Keratinocyte (primary cell): ENCODE data around the gene HMG20A. TPM values are rescaled to one million over a fixed set of nuclear protein-coding genes. Genes with fewer than 3 reads are reported as not detected.

Experiments
- DNase-seq: peaks from one replicate; pipeline ENCODE4 v3.0.0-alpha.2; 2011; ENCODE audit warnings: low read depth, missing footprints, low spot score
- FAIRE-seq: peaks from 2 replicates; lab custom pipeline; 2011; peaks lifted over from hg19 to GRCh38; lab: Jason Lieb, UNC
- H2AFZ ChIP-seq: 2 replicates; pipeline ENCODE4 v1.6.0; 2012; ENCODE audit warnings: low read length, control low read depth, inconsistent platforms; ENCODE audit not compliant: control insufficient read depth
- H3K27ac ChIP-seq: 2 replicates; pipeline ENCODE4 v1.5.1; 2011; ENCODE audit warnings: low read length; ENCODE audit not compliant: control insufficient read depth, insufficient read depth
- H3K27me3 ChIP-seq: 3 replicates; pipeline ENCODE4 v1.6.0; 2011; ENCODE audit warnings: low read length; ENCODE audit not compliant: control insufficient read depth, insufficient read depth; ENCODE audit errors: extremely low read depth
- H3K36me3 ChIP-seq, 2 experiments: 2 replicates in 1 of 2; 3 replicates in 1 of 2; pipeline ENCODE4 v1.5.1; 2011; ENCODE audit warnings: low read length in 2 of 2, mild to moderate bottlenecking in 1 of 2; ENCODE audit not compliant: control insufficient read depth in 2 of 2, insufficient read depth in 2 of 2; ENCODE audit errors: extremely low read depth in 1 of 2
- H3K4me1 ChIP-seq: 3 replicates; pipeline ENCODE4 v1.5.1; 2011; ENCODE audit warnings: low read length; ENCODE audit not compliant: control insufficient read depth, insufficient read depth; ENCODE audit errors: extremely low read depth
- H3K4me2 ChIP-seq: 3 replicates; pipeline ENCODE4 v1.6.0; 2011; ENCODE audit warnings: low read depth, low read length; ENCODE audit not compliant: control insufficient read depth, insufficient read depth; ENCODE audit errors: extremely low read depth
- H3K4me3 ChIP-seq, 3 experiments: fragments of 200-600 bp in 1 of 3; sonication (generic) in 1 of 3; 2 replicates in 2 of 3; 3 replicates in 1 of 3; pipeline ENCODE4 v1.5.1; 2011 to 2016; ENCODE audit warnings: low read length in 3 of 3, mild to moderate bottlenecking in 3 of 3, control low read depth in 2 of 3, inconsistent platforms in 1 of 3, low read depth in 1 of 3, mixed read lengths in 1 of 3, mixed run types in 1 of 3, moderate library complexity in 1 of 3; ENCODE audit not compliant: control insufficient read depth in 2 of 3, insufficient read depth in 2 of 3; ENCODE audit errors: extremely low read depth in 1 of 3
- H3K79me2 ChIP-seq: 2 replicates; pipeline ENCODE4 v1.6.0; 2012; ENCODE audit warnings: low read length; ENCODE audit not compliant: control insufficient read depth, insufficient read depth
- H3K9ac ChIP-seq: 3 replicates; pipeline ENCODE4 v1.6.0; 2011; ENCODE audit warnings: low read length; ENCODE audit not compliant: control insufficient read depth, insufficient read depth; ENCODE audit errors: extremely low read depth
- H3K9me1 ChIP-seq: 3 replicates; pipeline ENCODE4 v1.6.0; 2011; ENCODE audit warnings: low read length; ENCODE audit not compliant: control insufficient read depth, insufficient read depth; ENCODE audit errors: extremely low read depth
- H3K9me3 ChIP-seq: 2 replicates; pipeline ENCODE4 v1.5.1; 2012; ENCODE audit warnings: low read depth, low read length; ENCODE audit not compliant: control insufficient read depth
- H4K20me1 ChIP-seq: 3 replicates; pipeline ENCODE4 v1.6.0; 2011; ENCODE audit warnings: low read length; ENCODE audit not compliant: control insufficient read depth, insufficient read depth; ENCODE audit errors: extremely low read depth
- EZH2 ChIP-seq: IDR thresholded peaks from one replicate; pipeline ENCODE4 v1.6.1; 2012; ENCODE audit warnings: inconsistent platforms, mild to moderate bottlenecking, low read length, moderate library complexity
- dilution Hi-C: fragments of 300-500 bp; cut with MboI; formaldehyde crosslinking; loops from one replicate; pipeline ENCODE4 v1.7.0; 2020; ENCODE audit warnings: low sequenced_read_pairs; ENCODE audit not compliant: extremely low pct_ligation_motif_present
- polyA plus RNA-seq, 5 experiments: library from polyadenylated mRNA; depleted of rRNA in 3 of 5; stranded (reverse) in 3 of 5; stranded (forward) in 1 of 5; unstranded in 1 of 5; fragments of >200 nt; gene quantifications; 1 replicate in 1 of 5; 2 replicates in 3 of 5; 3 replicates in 1 of 5; pipeline versions ENCODE4 v1.2.1 to v1.2.3, GENCODE V29; 2011 to 2012; ENCODE audit warnings: missing spikeins in 2 of 5, low read depth in 1 of 5, low replicate concordance in 1 of 5
- TF ChIP-seq, protein P1 (sequence below), 3 experiments: IDR thresholded peaks in 1 of 3; conservative IDR thresholded peaks in 1 of 3; optimal IDR thresholded peaks in 1 of 3; 2 replicates in 2 of 3; 3 replicates in 1 of 3; pipeline versions ENCODE3 to v1.5.1; 2011; ENCODE audit warnings: low read length in 3 of 3, mild to moderate bottlenecking in 3 of 3, moderate library complexity in 2 of 3, control low read depth in 1 of 3, inconsistent platforms in 1 of 3; ENCODE audit not compliant: insufficient read depth in 2 of 3; ENCODE audit errors: extremely low read depth in 1 of 3

The HMG20A gene
- polyA plus RNA-seq, 1 donor (not counting 4 experiments of a cell fraction or from before 2014, with no cell fraction given) = 44.6 TPM

GRCh38 chr15:77493324-77493907 is 72.7 kb downstream of the HMG20A start:
- TF ChIP-seq EZH2 = no peak
- TF ChIP-seq, protein P1, sequence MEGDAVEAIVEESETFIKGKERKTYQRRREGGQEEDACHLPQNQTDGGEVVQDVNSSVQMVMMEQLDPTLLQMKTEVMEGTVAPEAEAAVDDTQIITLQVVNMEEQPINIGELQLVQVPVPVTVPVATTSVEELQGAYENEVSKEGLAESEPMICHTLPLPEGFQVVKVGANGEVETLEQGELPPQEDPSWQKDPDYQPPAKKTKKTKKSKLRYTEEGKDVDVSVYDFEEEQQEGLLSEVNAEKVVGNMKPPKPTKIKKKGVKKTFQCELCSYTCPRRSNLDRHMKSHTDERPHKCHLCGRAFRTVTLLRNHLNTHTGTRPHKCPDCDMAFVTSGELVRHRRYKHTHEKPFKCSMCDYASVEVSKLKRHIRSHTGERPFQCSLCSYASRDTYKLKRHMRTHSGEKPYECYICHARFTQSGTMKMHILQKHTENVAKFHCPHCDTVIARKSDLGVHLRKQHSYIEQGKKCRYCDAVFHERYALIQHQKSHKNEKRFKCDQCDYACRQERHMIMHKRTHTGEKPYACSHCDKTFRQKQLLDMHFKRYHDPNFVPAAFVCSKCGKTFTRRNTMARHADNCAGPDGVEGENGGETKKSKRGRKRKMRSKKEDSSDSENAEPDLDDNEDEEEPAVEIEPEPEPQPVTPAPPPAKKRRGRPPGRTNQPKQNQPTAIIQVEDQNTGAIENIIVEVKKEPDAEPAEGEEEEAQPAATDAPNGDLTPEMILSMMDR (optimal IDR thresholded peaks at IDR 0.05 in 1 of 3, IDR thresholded peaks at IDR 0.05 in 1 of 3, conservative IDR thresholded peaks at IDR 0.05 in 1 of 3; ENCODE audit: extremely low read depth in 1 of 3, insufficient read depth in 2 of 3, low read length in 3 of 3) = no peak
- H3K36me3 ChIP-seq = no peaks in the 10 kb centered on the region
- no peaks in the 10 kb centered on the region for H3K79me2 ChIP-seq
- FAIRE-seq (no peak), DNase-seq (no peak)
- H3K9ac ChIP-seq = no peak overlapping the region
- H3K4me3 ChIP-seq = no peak overlapping the region
- dilution Hi-C loops = no loop called here
- H4K20me1 ChIP-seq = no peaks in the 10 kb centered on the region
- no peaks in the 10 kb centered on the region for H3K9me3 ChIP-seq
- no peak overlapping the region for H2AFZ ChIP-seq
- H3K27ac ChIP-seq = no peak overlapping the region
- H3K27me3 ChIP-seq = no peaks in the 10 kb centered on the region
- H3K9me1 ChIP-seq = no peaks in the 10 kb centered on the region
- H3K4me1 ChIP-seq = peaks cover 11% of the 10 kb centered on the region
- H3K4me2 ChIP-seq = no peak overlapping the region

DNA sequence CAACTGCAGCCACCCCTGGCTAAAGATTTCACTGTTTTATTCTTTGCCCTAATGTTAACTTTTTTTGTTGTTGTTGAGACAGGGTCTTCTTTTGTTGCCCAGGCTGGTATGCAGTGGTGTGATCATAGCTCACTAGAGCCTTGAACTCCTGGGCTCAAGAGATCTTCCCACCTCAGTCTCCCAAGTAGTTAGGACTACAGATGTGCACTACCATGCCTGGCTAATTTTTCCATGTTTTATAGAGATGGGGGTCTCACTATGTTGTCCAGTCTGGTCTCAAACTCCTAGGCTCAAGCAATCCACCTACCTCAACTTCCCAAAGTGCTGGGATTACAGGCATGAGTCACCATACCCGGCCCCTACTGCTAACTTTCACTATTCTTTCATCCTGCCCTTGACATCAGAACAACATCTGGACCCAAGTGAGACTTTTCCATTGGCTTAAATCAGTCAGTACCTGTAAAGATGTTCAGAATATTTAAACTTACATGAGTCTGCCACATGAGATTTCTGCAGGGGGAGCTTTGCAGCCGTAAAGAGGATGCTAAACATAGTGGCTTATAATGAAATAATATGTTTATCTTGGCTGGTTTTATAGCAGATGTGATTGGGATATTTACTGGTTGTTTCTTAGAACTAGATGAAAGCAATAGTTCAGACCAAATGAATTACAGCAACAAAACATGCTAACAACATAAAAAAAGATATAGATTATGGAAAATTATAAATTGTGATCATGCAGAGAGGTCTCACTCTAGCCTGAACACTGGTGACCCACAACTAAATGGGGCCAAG is 73.6 kb downstream of the HMG20A start:
- dilution Hi-C loops = no loop called here
- H3K4me1 ChIP-seq = peaks cover 11% of the 10 kb centered on the region
- H3K79me2 ChIP-seq = no peaks in the 10 kb centered on the region
- no peak overlapping the region for H3K4me2 ChIP-seq
- no peaks in the 10 kb centered on the region for H3K9me3 ChIP-seq
- H2AFZ ChIP-seq = no peak overlapping the region
- no peak overlapping the region for H3K4me3 ChIP-seq
- TF ChIP-seq, protein P1 (optimal IDR thresholded peaks at IDR 0.05 in 1 of 3, IDR thresholded peaks at IDR 0.05 in 1 of 3, conservative IDR thresholded peaks at IDR 0.05 in 1 of 3; ENCODE audit: extremely low read depth in 1 of 3, insufficient read depth in 2 of 3, low read length in 3 of 3) = no peak
- no peak for TF ChIP-seq EZH2
- no peaks in the 10 kb centered on the region for H3K9me1 ChIP-seq
- H3K9ac ChIP-seq = no peak overlapping the region
- H3K27me3 ChIP-seq = no peaks in the 10 kb centered on the region
- no peaks in the 10 kb centered on the region for H3K36me3 ChIP-seq
- no peaks in the 10 kb centered on the region for H4K20me1 ChIP-seq
- DNase-seq (no peak), FAIRE-seq (no peak)
- H3K27ac ChIP-seq = no peak overlapping the region
